GM12865 (cell line): ENCODE data around the gene ECEL1.
"Not testable (repeated sequence)": the region's sequence is repeated elsewhere in the genome, so short reads cannot be mapped to it uniquely, and the experiment has no call there.

Experiments
- DNase-seq: peaks from one replicate; pipeline ENCODE4 v3.0.0; 2010; ENCODE audit warnings: low read depth
- H3K4me3 ChIP-seq: 2 replicates; pipeline ENCODE4 v1.5.1; 2011; ENCODE audit warnings: mild to moderate bottlenecking, low read depth, low read length, control low read depth
- TF ChIP-seq, protein P1 (sequence below): IDR thresholded peaks from 2 replicates; pipeline ENCODE4 v1.5.1; 2011; ENCODE audit warnings: low read length, control low read depth, low read depth, inconsistent platforms; ENCODE audit not compliant: insufficient read depth; ENCODE audit errors: missing control alignments

The ECEL1 gene

DNA sequence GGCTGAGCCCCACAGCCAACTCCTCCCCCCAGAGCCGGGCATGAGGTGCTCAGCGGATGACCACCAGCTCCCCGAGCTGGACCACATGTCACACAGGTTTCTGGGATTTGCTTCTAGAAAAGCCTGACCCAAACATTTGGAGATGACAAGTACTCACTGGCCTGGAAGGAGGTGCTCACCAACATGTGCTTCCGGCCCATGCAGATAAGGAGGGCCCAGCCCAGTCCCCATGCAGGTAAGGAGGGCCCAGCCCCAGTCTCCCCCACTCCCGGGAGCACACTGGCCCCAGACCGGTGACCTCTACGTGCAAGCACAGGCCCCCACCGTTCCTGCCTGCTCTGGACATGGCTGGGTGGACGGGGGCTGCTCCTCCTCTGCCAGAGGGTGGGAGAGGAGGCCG is 45.7 kb downstream of the ECEL1 start:
- not testable (repeated sequence) for H3K4me3 ChIP-seq, DNase-seq

DNA sequence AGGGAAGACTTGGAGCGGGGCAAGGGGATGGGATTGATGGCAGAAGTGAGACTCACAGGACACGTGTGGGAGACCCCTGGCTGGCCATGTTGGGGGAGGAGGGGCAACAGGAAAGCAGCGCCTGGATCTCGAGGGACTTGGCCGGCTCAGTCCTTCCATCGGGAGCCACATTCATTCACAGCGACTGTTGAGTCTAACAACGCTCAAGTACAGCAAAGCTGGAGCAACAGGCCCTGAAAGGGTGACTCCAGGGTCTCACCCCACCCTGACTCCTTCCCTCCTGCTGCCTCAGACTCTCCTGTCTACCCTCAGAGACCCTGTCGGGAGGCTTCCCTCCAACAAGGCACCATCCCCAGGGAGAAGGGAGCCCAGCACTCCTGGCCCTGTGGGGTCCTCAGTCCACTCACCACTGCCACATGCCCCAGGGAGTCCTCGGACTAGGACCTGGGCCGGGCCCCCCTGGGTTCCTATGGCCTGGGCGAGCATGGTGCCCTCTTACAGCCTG is 46.4 kb downstream of the ECEL1 start:
- TF ChIP-seq, protein P1, sequence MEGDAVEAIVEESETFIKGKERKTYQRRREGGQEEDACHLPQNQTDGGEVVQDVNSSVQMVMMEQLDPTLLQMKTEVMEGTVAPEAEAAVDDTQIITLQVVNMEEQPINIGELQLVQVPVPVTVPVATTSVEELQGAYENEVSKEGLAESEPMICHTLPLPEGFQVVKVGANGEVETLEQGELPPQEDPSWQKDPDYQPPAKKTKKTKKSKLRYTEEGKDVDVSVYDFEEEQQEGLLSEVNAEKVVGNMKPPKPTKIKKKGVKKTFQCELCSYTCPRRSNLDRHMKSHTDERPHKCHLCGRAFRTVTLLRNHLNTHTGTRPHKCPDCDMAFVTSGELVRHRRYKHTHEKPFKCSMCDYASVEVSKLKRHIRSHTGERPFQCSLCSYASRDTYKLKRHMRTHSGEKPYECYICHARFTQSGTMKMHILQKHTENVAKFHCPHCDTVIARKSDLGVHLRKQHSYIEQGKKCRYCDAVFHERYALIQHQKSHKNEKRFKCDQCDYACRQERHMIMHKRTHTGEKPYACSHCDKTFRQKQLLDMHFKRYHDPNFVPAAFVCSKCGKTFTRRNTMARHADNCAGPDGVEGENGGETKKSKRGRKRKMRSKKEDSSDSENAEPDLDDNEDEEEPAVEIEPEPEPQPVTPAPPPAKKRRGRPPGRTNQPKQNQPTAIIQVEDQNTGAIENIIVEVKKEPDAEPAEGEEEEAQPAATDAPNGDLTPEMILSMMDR = no peak
- no peak overlapping the region for H3K4me3 ChIP-seq
- DNase-seq = no peak

DNA sequence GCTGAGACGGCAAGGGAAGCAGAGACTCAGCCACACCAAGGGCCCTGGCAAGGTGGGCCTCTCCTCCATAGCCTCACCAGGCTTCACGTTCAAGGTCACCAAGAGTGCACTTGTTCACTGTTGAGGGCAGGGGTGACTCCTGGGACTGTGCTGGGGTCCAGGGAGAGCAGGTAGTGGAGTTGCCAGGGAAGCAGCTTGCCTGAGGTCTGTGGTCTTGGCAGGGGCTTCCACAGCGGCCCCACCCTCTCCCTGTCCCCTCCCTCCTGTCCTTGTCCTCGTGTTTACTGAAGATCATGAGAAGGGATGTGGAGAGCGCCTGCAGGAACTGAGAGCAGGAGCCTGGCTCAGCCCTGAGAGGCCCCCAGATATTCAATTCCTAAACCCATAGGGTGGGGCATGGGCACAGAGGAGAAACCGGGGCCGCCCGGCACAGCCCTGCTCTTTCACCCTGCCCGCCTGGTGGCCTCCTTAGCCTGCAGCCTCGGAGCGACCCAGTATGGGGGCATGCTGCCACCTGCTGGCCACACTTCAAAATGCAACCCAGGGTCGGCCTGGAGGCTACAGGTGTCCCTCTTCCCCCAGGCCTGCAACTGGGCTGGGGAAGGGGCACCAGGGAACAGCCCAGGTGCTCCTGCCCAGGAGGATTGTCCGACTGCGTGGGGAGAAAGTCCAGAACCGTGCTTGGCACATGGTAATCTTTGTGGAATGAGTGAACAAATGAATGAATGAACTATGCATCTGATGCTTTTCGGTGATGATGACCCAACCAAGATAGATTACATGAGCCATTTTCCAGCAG is 47.2 kb downstream of the ECEL1 start:
- TF ChIP-seq, protein P1 = peak; percentile 85
- not testable (repeated sequence) for H3K4me3 ChIP-seq
- peak; percentile 78 for DNase-seq

DNA sequence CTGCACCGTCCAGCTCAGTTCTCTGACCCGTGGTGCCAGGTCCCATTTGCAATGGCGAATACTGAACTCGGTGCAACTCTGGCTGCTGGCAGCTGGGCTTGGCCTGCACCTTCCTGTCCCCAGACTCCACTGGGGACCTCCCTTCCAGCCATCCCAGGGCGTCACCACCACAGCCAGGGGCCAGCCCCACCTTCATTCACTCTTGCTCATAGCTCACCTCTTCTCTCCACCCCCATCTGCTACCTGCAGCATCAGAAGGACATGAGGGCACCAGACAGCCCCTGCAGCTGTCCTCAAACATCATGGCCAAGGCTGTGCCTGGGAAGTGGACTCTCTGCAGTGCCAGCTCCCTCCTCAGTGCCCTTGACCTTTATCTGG is 47.9 kb downstream of the ECEL1 start:
- TF ChIP-seq, protein P1 = no peak
- DNase-seq = no peak
- H3K4me3 ChIP-seq = no peak overlapping the region

DNA sequence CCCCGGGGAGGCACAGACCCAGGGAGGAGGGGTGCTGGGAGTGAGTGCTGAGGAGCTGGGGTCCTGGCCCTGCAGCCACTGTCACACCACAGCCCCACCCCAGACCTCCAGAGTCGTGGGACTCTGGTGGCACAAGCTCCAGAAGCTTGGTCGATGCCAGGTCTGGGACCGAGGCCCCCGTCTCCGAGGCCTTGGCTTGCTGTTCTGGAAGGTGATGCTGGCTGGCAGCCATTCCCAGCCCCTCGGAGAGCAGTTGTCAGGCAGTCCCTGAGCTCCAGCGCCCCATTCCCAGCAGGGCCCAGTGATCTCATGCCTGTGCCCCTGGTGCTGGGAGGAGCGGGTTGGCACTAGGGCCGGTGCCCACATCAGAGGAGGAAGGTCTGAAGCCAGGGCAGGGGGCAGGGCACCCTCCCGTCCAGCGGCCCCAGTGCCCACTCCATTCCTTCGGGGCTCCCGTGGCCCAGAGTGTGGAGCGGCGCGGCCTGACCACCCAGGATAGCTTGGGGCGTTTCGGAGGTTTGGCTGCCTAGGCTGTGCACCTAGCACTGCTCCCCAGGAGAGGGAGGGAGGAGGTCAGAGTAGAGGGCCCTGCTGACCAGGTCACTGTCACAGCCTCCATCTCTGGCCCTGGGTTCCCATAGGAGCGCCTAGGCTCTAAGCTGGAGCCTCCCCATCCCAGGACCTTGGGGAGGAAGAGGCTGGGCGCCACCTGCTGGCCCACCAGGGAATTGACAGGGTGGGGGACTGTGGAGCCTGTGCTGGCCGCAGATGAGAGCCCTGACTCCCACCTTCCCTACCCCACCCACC is 48.5 kb downstream of the ECEL1 start:
- TF ChIP-seq, protein P1 = peak; percentile 32
- H3K4me3 ChIP-seq = no peak overlapping the region
- peak; percentile 33 for DNase-seq

DNA sequence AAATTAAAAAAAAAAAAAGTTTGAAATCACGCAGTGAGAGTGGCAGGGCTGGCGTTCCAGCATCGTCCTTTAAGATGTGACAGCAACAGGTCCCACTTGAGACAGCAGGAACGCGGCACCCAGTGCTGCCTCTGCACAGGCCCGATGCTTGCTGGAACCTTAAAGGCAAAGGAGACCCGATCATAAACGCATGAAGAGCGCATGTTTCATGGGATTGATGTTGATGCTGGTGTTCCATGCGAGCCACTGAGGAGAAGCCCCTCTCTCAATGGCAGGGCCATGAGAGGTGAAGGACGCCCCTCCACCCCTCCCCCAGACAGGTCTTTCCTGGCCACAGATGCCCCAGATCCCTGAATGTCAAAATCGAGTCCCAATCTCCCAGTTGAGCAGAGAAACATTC is 49.5 kb downstream of the ECEL1 start:
- H3K4me3 ChIP-seq = no peak overlapping the region
- DNase-seq = no peak
- TF ChIP-seq, protein P1 = no peak

DNA sequence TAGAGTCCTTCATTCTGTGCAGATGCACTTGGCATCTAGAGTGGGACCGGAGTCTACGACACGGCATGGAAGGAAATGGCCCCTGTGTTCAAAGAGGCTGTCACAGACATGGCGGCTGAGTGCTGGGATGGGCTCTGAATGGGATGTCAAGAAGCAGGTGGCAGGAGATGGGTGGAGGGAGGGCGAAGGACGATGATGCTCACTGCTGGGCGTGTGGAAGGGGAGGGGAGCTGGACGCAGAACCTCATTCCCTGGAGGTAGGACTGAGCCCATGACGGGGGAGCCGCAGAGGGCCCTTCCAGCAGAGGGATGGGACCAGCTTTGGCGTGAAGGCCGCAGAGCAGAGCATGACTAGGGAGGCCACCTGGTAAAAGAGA is 50.5 kb downstream of the ECEL1 start:
- TF ChIP-seq, protein P1 = no peak
- no peak overlapping the region for H3K4me3 ChIP-seq
- no peak for DNase-seq
